Type B pancreatic cell (in vitro differentiated cells): ENCODE results near the gene RAPGEF5. TPM values are rescaled to one million over a fixed set of nuclear protein-coding genes. Genes with fewer than 3 reads are reported as not detected.

Experiments
- DNase-seq: peaks from one replicate; pipeline ENCODE4 v3.0.0; 2021; ENCODE audit warnings: mixed read lengths; ENCODE audit not compliant: unreplicated experiment; ENCODE audit errors: extremely low spot score
- H3K27ac Mint-ChIP-seq: 2 replicates; pipeline ENCODE4 v1.8.0; 2021; ENCODE audit warnings: mild to moderate bottlenecking, mixed read lengths
- H3K27me3 Mint-ChIP-seq: 2 replicates; pipeline ENCODE4 v1.8.0; 2021; ENCODE audit warnings: mixed read lengths
- H3K36me3 Mint-ChIP-seq: 2 replicates; pipeline ENCODE4 v1.8.0; 2021; ENCODE audit warnings: mixed read lengths
- H3K4me1 Mint-ChIP-seq: one replicate; pipeline ENCODE4 v1.8.0; 2021; ENCODE audit warnings: mixed read lengths; ENCODE audit not compliant: unreplicated experiment
- H3K4me3 Mint-ChIP-seq: 2 replicates; pipeline ENCODE4 v1.8.0; 2021; ENCODE audit warnings: mild to moderate bottlenecking, mixed read lengths
- H3K9me3 Mint-ChIP-seq: 2 replicates; pipeline ENCODE4 v1.8.0; 2021; ENCODE audit warnings: mixed read lengths
- total RNA-seq: library from RNA; stranded (reverse); gene quantifications from 2 replicates; pipeline ENCODE4 v1.2.1, GENCODE V29; 2021; ENCODE audit warnings: low replicate concordance
- TF ChIP-seq, protein P1 (sequence below): fragments of 200-600 bp; sonication (generic); conservative IDR thresholded peaks from 2 replicates; pipeline ENCODE4 v1.5.0; 2021; ENCODE audit warnings: antibody characterized with exemption, mild to moderate bottlenecking

The RAPGEF5 gene
- total RNA-seq, 1 donor from 2014 or later, result 13.3 TPM

DNA sequence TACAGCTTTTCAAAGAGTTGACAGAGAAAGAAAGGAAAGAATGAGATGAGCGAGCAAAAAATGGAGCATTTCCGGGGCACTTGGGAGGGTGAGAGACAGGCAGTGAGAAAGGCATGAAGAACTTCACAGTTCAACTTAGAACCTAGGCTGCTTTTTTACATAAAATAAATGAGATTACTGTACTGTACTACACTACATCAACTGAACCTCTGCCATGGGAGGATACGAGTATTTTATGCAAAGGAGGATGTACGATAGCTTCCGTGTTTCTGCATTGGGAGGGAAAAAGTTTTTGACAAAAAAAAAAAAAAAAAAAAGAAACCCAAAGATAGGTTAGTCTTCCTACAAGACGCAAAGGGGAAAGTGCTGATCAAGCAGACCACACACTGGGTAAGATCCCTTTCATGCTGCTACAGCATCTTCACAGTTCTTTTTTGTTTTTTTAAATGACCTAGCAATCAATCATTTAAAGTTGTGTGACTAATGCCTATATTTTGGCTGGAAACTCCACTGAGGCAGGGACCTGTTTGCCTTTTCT lies 88.0 kb downstream of the RAPGEF5 start:
- TF ChIP-seq, protein P1, sequence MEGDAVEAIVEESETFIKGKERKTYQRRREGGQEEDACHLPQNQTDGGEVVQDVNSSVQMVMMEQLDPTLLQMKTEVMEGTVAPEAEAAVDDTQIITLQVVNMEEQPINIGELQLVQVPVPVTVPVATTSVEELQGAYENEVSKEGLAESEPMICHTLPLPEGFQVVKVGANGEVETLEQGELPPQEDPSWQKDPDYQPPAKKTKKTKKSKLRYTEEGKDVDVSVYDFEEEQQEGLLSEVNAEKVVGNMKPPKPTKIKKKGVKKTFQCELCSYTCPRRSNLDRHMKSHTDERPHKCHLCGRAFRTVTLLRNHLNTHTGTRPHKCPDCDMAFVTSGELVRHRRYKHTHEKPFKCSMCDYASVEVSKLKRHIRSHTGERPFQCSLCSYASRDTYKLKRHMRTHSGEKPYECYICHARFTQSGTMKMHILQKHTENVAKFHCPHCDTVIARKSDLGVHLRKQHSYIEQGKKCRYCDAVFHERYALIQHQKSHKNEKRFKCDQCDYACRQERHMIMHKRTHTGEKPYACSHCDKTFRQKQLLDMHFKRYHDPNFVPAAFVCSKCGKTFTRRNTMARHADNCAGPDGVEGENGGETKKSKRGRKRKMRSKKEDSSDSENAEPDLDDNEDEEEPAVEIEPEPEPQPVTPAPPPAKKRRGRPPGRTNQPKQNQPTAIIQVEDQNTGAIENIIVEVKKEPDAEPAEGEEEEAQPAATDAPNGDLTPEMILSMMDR, result no peak
- Mint-ChIP-seq H3K36me3 (no peaks in the 10 kb centered on the region), H3K27ac (no peak overlapping the region), H3K9me3 (no peaks in the 10 kb centered on the region), H3K27me3 (no peaks in the 10 kb centered on the region), H3K4me3 (peak overlapping the region; percentile 29), H3K4me1 (peaks cover 12% of the 10 kb centered on the region)
- no peak for DNase-seq

DNA sequence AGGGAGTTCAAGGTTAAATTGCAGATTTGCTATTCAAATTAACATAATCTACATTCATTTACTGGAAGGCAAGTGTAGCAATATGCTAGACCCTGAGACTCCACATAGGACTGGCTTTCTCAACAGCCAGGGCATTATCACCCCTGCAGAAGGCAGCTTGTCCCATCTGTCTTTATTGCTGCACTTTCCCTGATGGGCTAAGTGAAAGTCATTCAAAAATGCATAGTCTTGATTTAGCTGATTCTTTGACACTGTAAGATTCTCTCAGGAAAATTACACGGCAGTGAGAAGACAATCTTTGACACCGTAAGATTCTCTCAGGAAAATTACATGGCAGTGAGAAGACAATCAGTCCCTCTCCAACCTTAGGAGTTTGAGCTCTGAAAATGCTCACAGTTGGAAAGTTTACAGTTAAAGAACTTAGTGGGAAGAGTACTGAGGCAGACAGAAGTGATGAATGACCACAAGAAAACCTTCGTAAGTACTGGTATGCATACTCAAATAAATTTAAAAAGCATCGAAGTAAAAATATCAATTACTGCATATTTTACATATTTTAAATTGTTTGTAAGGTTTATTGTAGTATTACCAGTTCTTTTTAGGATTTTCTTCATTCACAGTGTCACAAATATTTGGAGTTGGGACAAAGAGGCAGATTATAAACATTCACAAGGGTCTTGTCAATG lies 88.9 kb downstream of the RAPGEF5 start:
- DNase-seq, result no peak

DNA sequence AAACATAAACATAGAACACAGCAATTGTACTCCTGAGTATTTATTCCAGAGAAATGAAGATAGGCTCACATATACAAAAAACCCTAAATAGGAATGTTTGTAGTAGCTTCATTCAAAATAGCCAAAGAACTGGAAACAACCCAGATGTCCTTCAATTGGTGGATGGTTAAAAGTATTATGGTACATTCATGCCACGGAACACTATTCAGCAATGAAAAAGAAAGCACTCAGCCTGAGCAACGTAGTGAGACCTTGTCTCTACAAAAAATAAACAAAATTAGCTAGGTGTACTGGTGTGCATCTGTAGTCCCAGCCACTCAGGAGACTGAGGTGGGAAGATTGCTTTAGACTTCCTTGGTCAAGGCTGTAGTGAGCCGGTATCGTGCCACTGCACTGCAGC lies 94.4 kb downstream of the RAPGEF5 start:
- Mint-ChIP-seq H3K4me1 (no peaks in the 10 kb centered on the region), H3K36me3 (no peaks in the 10 kb centered on the region), H3K27ac (no peak overlapping the region), H3K4me3 (no peak overlapping the region), H3K27me3 (no peaks in the 10 kb centered on the region), H3K9me3 (peaks cover 5% of the 10 kb centered on the region)
- TF ChIP-seq, protein P1, result no peak
- DNase-seq, result no peak

More for the DNA sequence above, 88.9 kb downstream of the RAPGEF5 start:
- Mint-ChIP-seq H3K27ac (no peak overlapping the region), H3K36me3 (no peaks in the 10 kb centered on the region), H3K9me3 (no peaks in the 10 kb centered on the region), H3K4me3 (no peak overlapping the region), H3K27me3 (no peaks in the 10 kb centered on the region), H3K4me1 (peaks cover 12% of the 10 kb centered on the region)
- TF ChIP-seq, protein P1, result no peak

DNA sequence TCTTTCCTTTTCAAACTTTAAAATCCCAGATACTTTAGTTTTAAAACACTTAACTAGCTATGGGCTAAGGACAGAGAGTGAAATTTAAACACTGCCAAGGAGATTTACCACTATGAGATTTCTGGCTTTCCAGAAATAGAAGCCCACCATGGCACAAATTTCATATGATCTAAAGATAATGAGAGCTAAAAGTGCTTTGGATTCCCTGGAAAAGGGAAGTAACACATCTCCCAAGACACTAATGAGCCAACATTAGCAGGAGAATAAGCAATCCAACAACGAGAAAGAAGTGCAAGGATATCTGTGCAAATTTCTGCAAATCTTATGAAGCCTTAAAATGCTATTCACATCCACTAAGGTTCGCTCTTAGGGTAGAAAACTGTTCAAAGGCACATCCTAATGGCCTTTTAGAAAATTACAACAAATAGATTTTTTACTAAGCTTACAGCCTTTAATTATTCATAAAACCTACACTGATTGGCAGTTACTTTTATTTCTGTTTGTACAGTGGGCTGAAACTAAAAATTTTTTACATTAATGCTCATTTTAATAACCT lies 100.3 kb downstream of the RAPGEF5 start:
- TF ChIP-seq, protein P1, result no peak
- DNase-seq, result no peak
- Mint-ChIP-seq H3K27me3 (no peaks in the 10 kb centered on the region), H3K27ac (no peak overlapping the region), H3K9me3 (peaks cover 5% of the 10 kb centered on the region), H3K4me3 (no peak overlapping the region), H3K4me1 (peaks cover 16% of the 10 kb centered on the region), H3K36me3 (no peaks in the 10 kb centered on the region)

DNA sequence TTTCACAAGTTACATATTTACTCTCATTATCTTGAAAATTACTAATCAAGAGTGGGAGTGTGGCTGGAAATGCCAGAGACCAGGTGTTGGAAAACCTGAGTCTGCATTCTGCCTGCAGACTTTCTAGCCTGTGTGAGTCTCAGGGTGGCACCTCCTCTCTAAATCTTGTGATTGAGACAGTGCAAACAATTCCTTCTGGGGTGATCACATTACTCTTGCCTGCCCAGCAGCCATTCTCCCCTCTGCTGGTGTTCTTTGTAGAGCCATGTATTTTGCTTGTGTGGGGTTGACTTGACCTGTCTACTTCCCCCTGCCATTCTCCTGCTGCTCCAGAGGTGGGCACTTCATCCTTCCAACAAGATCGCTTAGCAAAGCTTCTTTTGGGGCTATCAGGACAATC lies 101.1 kb downstream of the RAPGEF5 start:
- Mint-ChIP-seq H3K4me1 (peaks cover 17% of the 10 kb centered on the region), H3K9me3 (peaks cover 5% of the 10 kb centered on the region), H3K27ac (no peak overlapping the region), H3K36me3 (no peaks in the 10 kb centered on the region), H3K4me3 (no peak overlapping the region), H3K27me3 (no peaks in the 10 kb centered on the region)
- TF ChIP-seq, protein P1, result no peak
- no peak for DNase-seq
